HepG2 (cell line): ENCODE results near the gene AP1AR. TPM values are rescaled to one million over a fixed set of nuclear protein-coding genes. Genes with fewer than 3 reads are reported as not detected.

ENCODE experiments used
- ATAC-seq: fragments of 200-7000 bp; cut with Tn5 transposase; 3 replicates; pipeline ENCODE4 v1.9.1; 2020; ENCODE audit warnings: mild to moderate bottlenecking, moderate library complexity
- BruUV-seq: library from RNA; stranded (reverse); fragments of 400-500 nt; replicated peaks from 2 replicates; lab custom pipeline; 2021; lab: Mats Ljungman, UMichigan
- CTCF ChIA-PET: fragments of 300-600 bp; formaldehyde crosslinking; extraction: SDS; loops from one replicate; lab custom pipeline; 2021; ENCODE audit warnings: low total read pairs, inconsistent platforms, low intra/inter-chr PET ratio; lab: Yijun Ruan, JAX
- POLR2A ChIA-PET: fragments of 350-600 bp; sonication (Branson Sonifier 250); formaldehyde crosslinking; loops from one replicate; lab custom pipeline; 2020; ENCODE audit warnings: antibody characterized with exemption, inconsistent platforms; lab: Yijun Ruan, JAX
- DNase-seq: peaks from one replicate; pipeline ENCODE4 v3.0.0-alpha.2; 2015; ENCODE audit warnings: low spot score
- FAIRE-seq: peaks from 3 replicates; lab custom pipeline; 2011; peaks lifted over from hg19 to GRCh38; lab: Jason Lieb, UNC
- H2AFZ ChIP-seq: one replicate; pipeline ENCODE4 v1.6.1; 2011; ENCODE audit warnings: low read length, inconsistent platforms
- H3K27ac ChIP-seq: fragments of 300-600 bp; 3 replicates; pipeline ENCODE4 v1.8.0; 2011; ENCODE audit warnings: mixed run types, mild to moderate bottlenecking, mixed read lengths, low read length, inconsistent platforms; ENCODE audit not compliant: insufficient read depth; ENCODE audit errors: extremely low read length
- H3K27me3 ChIP-seq, 2 experiments: fragments of 200-600 bp in 1 of 2; 2 replicates in 1 of 2; 3 replicates in 1 of 2; pipeline versions ENCODE4 v1.6.0 to v1.8.0; 2011; ENCODE audit warnings: low read length in 2 of 2, mild to moderate bottlenecking in 2 of 2, moderate library complexity in 2 of 2, inconsistent platforms in 1 of 2; ENCODE audit not compliant: insufficient read depth in 2 of 2, control insufficient read depth in 1 of 2
- H3K36me3 ChIP-seq, 2 experiments: fragments of 200-600 bp in 1 of 2; replicated peaks in 1 of 2; 2 replicates in 1 of 2; 3 replicates in 1 of 2; pipeline versions ENCODE4 v1.5.1 to v1.8.0; 2011; ENCODE audit warnings: low read length in 2 of 2, inconsistent platforms in 1 of 2; ENCODE audit not compliant: insufficient read depth in 2 of 2, control insufficient read depth in 1 of 2
- H3K4me1 ChIP-seq: 2 replicates; pipeline ENCODE4 v1.5.1; 2012; ENCODE audit warnings: low read length, inconsistent platforms; ENCODE audit not compliant: insufficient read depth
- H3K4me2 ChIP-seq: 2 replicates; pipeline ENCODE4 v1.6.0; 2011; ENCODE audit warnings: low read depth, low read length, inconsistent platforms
- H3K4me3 ChIP-seq, 3 experiments: fragments of 200-600 bp in 1 of 3; sonication (generic), shearing (Covaris generic) in 1 of 3; replicated peaks in 1 of 3; 2 replicates each; pipeline ENCODE4 v1.5.1; 2011 to 2016; ENCODE audit warnings: low read length in 3 of 3, inconsistent platforms in 2 of 3, low read depth in 2 of 3, mild to moderate bottlenecking in 2 of 3, control low read depth in 1 of 3, mixed read lengths in 1 of 3; ENCODE audit not compliant: insufficient read depth in 1 of 3
- H3K79me2 ChIP-seq: one replicate; pipeline ENCODE4 v1.6.1; 2011; ENCODE audit warnings: low read length, inconsistent platforms; ENCODE audit not compliant: insufficient read depth
- H3K9ac ChIP-seq: 2 replicates; pipeline ENCODE4 v1.6.0; 2011; ENCODE audit warnings: mild to moderate bottlenecking, low read depth, low read length, inconsistent platforms; ENCODE audit not compliant: insufficient read depth
- H3K9me3 ChIP-seq: 2 replicates; pipeline ENCODE4 v1.5.1; 2012; ENCODE audit warnings: mild to moderate bottlenecking, low read length
- H4K20me1 ChIP-seq: 2 replicates; pipeline ENCODE4 v1.6.0; 2011; ENCODE audit warnings: inconsistent platforms, mild to moderate bottlenecking, low read length, moderate library complexity; ENCODE audit not compliant: insufficient read depth
- CENPX ChIP-seq: sonication (generic); formaldehyde crosslinking; IDR thresholded peaks from 2 replicates; pipeline ENCODE4 v1.9.0; 2021; ENCODE audit warnings: mild to moderate bottlenecking, missing genetic modification reagents, moderate library complexity
- HIVEP1 ChIP-seq: sonication (generic); formaldehyde crosslinking; IDR thresholded peaks from 2 replicates; pipeline ENCODE4 v1.4.0; 2020; ENCODE audit warnings: mild to moderate bottlenecking, missing genetic modification reagents
- HMGA1 ChIP-seq: sonication (generic); formaldehyde crosslinking; conservative IDR thresholded peaks from 2 replicates; pipeline ENCODE4 v1.4.0; 2020; ENCODE audit warnings: missing genetic modification reagents
- HNRNPL ChIP-seq: fragments of 200-400 bp; formaldehyde crosslinking; IDR thresholded peaks from 2 replicates; pipeline ENCODE4 v1.6.1; 2017; ENCODE audit warnings: mild to moderate bottlenecking, low read depth, low read length
- IKZF1 ChIP-seq: fragments of 450-650 bp; IDR thresholded peaks from 2 replicates; pipeline ENCODE4 v1.7.1; 2016
- MXD4 ChIP-seq: IDR thresholded peaks from 2 replicates; pipeline ENCODE4 v1.6.1; 2016; ENCODE audit warnings: mild to moderate bottlenecking, missing biosample characterization, missing genetic modification reagents
- RBAK ChIP-seq: sonication (generic); formaldehyde crosslinking; IDR thresholded peaks from 2 replicates; pipeline ENCODE4 v1.5.1; 2020; ENCODE audit warnings: mild to moderate bottlenecking, missing genetic modification reagents
- ZNF274 ChIP-seq: sonication (generic); formaldehyde crosslinking; IDR thresholded peaks from 2 replicates; pipeline ENCODE4 v1.5.1; 2020; ENCODE audit warnings: mild to moderate bottlenecking, missing genetic modification reagents
- ZNF501 ChIP-seq: sonication (generic); formaldehyde crosslinking; IDR thresholded peaks from 2 replicates; pipeline ENCODE4 v1.5.1; 2020; ENCODE audit warnings: mild to moderate bottlenecking, moderate library complexity, missing genetic modification reagents
- ZNF530 ChIP-seq: sonication (generic); formaldehyde crosslinking; IDR thresholded peaks from 2 replicates; pipeline ENCODE4 v1.5.0; 2020; ENCODE audit warnings: low read depth, mild to moderate bottlenecking, missing genetic modification reagents
- ZNF75D ChIP-seq: sonication (generic); formaldehyde crosslinking; IDR thresholded peaks from 2 replicates; pipeline ENCODE4 v1.8.1; 2023; ENCODE audit warnings: missing genetic modification reagents, mild to moderate bottlenecking, borderline replicate concordance
- WGBS: methylation state at CpG from one replicate; pipeline ENCODE4 v1.1.6; 2017; ENCODE audit warnings: low lambda C conversion rate; 5-methylcytosine and 5-hydroxymethylcytosine counted together
- in situ Hi-C: cut with HindIII; loops from 2 replicates; pipeline ENCODE4 v1.10.0; 2017; ENCODE audit warnings: low pct_unique_long_range_greater_than_20kb; ENCODE audit not compliant: extremely low pct_ligation_motif_present
- intact Hi-C: fragments of 100-400 bp; cut with micrococcal nuclease; formaldehyde crosslinking; loops from one replicate; pipeline ENCODE4 v1.10.0; 2022; ENCODE audit not compliant: unreplicated experiment
- polyA plus RNA-seq, 8 experiments: library from polyadenylated mRNA; depleted of rRNA in 3 of 8; stranded (reverse) in 7 of 8; unstranded in 1 of 8; fragments of >200 nt; fragmentation: Illumina TruSeq in 4 of 8; extraction: Trizol in 4 of 8; gene quantifications; 2 replicates each; pipeline versions ENCODE4 v1.2.1 to v1.2.3, GENCODE V29; 2011 to 2016; ENCODE audit warnings: low read depth in 4 of 8, missing spikeins in 1 of 8, mixed read lengths in 1 of 8; ENCODE audit not compliant: insufficient read depth in 1 of 8
- total RNA-seq, 5 experiments: library from RNA; depleted of rRNA; stranded (reverse); fragments of >200 nt; fragmentation: Illumina TruSeq; extraction: Trizol; gene quantifications; 2 replicates each; pipeline ENCODE4 v1.2.3, GENCODE V29; 2016; ENCODE audit warnings: low read depth in 1 of 5
- TF ChIP-seq, protein P1 (sequence below): sonication (generic); formaldehyde crosslinking; IDR thresholded peaks from 2 replicates; pipeline ENCODE4 v1.5.1; 2020; ENCODE audit warnings: mild to moderate bottlenecking, moderate library complexity, missing genetic modification reagents
- TF ChIP-seq, protein P2 (sequence below): sonication (generic); formaldehyde crosslinking; IDR thresholded peaks from 2 replicates; pipeline ENCODE4 v1.4.0; 2020; ENCODE audit warnings: mild to moderate bottlenecking, missing genetic modification reagents
- TF ChIP-seq, protein P3 (sequence below): sonication (generic); formaldehyde crosslinking; IDR thresholded peaks from 2 replicates; pipeline ENCODE4 v1.8.0; 2022; ENCODE audit warnings: mild to moderate bottlenecking, missing genetic modification reagents; ENCODE audit not compliant: insufficient replicate concordance

The AP1AR gene
- total and polyA plus RNA-seq, 2 of the 13 experiments (the other 11 are each of a cell fraction or from before 2014, with no cell fraction given) = 24.9 to 39.9 TPM

DNA sequence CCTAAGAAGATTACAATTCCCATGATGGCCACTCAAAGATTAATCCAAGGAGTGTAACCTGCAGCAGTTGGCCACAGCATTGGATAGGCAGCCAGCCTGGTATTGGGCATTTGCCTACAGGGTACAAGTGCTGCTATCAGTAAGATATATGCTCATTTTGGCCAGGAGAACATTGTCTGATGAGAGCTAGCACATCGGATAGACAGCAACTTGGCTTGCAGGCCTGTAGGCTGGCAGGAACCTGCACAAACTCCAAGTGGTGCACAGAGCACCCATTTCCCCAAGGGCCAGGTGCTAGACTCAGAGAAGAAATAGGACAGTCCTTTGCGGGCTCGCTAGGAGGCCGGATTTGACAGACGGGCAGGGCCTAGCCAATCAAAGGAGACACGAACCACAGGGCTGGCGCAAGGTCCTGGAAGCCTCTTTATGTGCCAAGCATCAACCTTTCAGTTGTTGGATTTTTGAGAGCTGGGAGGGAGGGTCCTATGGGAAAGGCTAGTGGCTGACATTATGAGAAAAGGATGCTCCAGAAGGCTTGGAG, 11.7 kb upstream of the AP1AR start:
- DNase-seq = no peak
- H3K4me1 ChIP-seq = peaks cover 11% of the 10 kb centered on the region
- FAIRE-seq = no peak
- no peak overlapping the region for H2AFZ ChIP-seq
- ChIA-PET POLR2A (interaction anchor here (0.7 kb wide), 1 partner anchor 51 kb away, joined by 3 read pairs; no protein-coding TSS in a partner anchor), CTCF (no interaction called here)
- TF ChIP-seq ZNF274 (CRISPR knock-in tag) (no peak), HMGA1 (CRISPR knock-in tag) (no peak), MXD4 (CRISPR knock-in tag) (no peak), ZNF530 (CRISPR knock-in tag) (no peak), HNRNPL (no peak), ZNF75D (no peak), IKZF1 (no peak), HIVEP1 (CRISPR knock-in tag) (no peak), RBAK (CRISPR knock-in tag) (no peak), CENPX (no peak), ZNF501 (no peak)
- TF ChIP-seq, protein P1, sequence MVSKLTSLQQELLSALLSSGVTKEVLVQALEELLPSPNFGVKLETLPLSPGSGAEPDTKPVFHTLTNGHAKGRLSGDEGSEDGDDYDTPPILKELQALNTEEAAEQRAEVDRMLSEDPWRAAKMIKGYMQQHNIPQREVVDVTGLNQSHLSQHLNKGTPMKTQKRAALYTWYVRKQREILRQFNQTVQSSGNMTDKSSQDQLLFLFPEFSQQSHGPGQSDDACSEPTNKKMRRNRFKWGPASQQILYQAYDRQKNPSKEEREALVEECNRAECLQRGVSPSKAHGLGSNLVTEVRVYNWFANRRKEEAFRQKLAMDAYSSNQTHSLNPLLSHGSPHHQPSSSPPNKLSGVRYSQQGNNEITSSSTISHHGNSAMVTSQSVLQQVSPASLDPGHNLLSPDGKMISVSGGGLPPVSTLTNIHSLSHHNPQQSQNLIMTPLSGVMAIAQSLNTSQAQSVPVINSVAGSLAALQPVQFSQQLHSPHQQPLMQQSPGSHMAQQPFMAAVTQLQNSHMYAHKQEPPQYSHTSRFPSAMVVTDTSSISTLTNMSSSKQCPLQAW (CRISPR knock-in tag) = no peak
- TF ChIP-seq, protein P2, sequence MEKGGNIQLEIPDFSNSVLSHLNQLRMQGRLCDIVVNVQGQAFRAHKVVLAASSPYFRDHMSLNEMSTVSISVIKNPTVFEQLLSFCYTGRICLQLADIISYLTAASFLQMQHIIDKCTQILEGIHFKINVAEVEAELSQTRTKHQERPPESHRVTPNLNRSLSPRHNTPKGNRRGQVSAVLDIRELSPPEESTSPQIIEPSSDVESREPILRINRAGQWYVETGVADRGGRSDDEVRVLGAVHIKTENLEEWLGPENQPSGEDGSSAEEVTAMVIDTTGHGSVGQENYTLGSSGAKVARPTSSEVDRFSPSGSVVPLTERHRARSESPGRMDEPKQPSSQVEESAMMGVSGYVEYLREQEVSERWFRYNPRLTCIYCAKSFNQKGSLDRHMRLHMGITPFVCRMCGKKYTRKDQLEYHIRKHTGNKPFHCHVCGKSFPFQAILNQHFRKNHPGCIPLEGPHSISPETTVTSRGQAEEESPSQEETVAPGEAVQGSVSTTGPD (CRISPR knock-in tag) = no peak
- TF ChIP-seq, protein P3, sequence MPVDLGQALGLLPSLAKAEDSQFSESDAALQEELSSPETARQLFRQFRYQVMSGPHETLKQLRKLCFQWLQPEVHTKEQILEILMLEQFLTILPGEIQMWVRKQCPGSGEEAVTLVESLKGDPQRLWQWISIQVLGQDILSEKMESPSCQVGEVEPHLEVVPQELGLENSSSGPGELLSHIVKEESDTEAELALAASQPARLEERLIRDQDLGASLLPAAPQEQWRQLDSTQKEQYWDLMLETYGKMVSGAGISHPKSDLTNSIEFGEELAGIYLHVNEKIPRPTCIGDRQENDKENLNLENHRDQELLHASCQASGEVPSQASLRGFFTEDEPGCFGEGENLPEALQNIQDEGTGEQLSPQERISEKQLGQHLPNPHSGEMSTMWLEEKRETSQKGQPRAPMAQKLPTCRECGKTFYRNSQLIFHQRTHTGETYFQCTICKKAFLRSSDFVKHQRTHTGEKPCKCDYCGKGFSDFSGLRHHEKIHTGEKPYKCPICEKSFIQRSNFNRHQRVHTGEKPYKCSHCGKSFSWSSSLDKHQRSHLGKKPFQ (CRISPR knock-in tag) = no peak
- H3K9me3 ChIP-seq = no peaks in the 10 kb centered on the region
- H3K36me3 ChIP-seq = no peaks in the 10 kb centered on the region
- H3K9ac ChIP-seq = no peak overlapping the region
- intact Hi-C loops (loop anchor here (10.0 kb wide), 1 partner anchor 45 kb away; no protein-coding TSS in a partner anchor), in situ Hi-C loops (no loop called here)
- no peaks in the 10 kb centered on the region for H3K27me3 ChIP-seq
- 76% methylated on average over 7 of the region's 7 CpGs for WGBS
- no peak for ATAC-seq
- no TSS peak for BruUV-seq
- no peak overlapping the region for H3K27ac ChIP-seq
- H4K20me1 ChIP-seq = no peaks in the 10 kb centered on the region
- no peak overlapping the region for H3K4me2 ChIP-seq
- H3K79me2 ChIP-seq = no peaks in the 10 kb centered on the region
- H3K4me3 ChIP-seq = no peak overlapping the region
